ENCODE measurements around the gene TPK1.

DNA sequence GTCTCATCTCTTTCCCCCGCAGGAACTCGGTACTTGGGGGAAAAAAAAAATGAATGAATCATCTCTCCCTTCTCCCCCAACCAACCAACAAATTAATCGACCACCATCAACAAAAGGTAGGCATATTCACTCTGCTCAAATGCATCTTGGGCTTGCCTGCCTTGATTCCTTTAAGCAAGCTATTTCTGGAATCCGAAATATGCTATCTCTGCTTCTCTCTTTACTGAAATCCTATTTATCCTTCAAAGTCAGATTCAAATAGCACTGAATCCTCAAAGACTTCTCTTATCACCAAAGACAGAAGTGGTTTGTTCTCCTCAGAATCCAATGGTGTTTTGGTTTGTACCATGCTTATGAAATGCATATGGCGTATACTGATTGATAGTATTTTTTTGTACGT, 49.6 kb upstream of the TPK1 start:
- no peak for TF ChIP-seq POLR2A (IDR thresholded peaks at IDR 0.05; ENCODE audit: low read depth, low read length)
- TF ChIP-seq POLR2AphosphoS5 (IDR thresholded peaks at IDR 0.05; ENCODE audit: low read depth, low read length) = no peak
- TF ChIP-seq TAF1 (IDR thresholded peaks at IDR 0.05; ENCODE audit: borderline replicate concordance, low read depth, low read length) = no peak

All from GM12892 (cell line).